ENCODE measurements around the gene MYO1D. TPM values are rescaled to one million over a fixed set of nuclear protein-coding genes. Genes with fewer than 3 reads are reported as not detected.

The MYO1D gene
- total RNA-seq, 1 experiment from 2014 or later: 35.7 TPM

- no peak for TF ChIP-seq CTCF (IDR thresholded peaks at IDR 0.05 in 2 of 3, conservative IDR thresholded peaks at IDR 0.05 in 1 of 3; ENCODE audit: borderline replicate concordance in 1 of 3, insufficient read depth in 1 of 3, low read depth in 2 of 3, low read length in 2 of 3)
- TF ChIP-seq REST (IDR thresholded peaks at IDR 0.05; ENCODE audit: low read depth): no peak
- no peak for TF ChIP-seq FOSL1 (IDR thresholded peaks at IDR 0.05; ENCODE audit: low read depth)
- TF ChIP-seq JUND (IDR thresholded peaks at IDR 0.05): no peak
- TF ChIP-seq YY1 (IDR thresholded peaks at IDR 0.05; ENCODE audit: extremely low read depth, insufficient replicate concordance, low read depth, low read length): no peak
- TF ChIP-seq EZH2 (IDR thresholded peaks at IDR 0.05): no peak
- no peak for TF ChIP-seq SP1 (IDR thresholded peaks at IDR 0.05; ENCODE audit: low read depth)
- no peak for TF ChIP-seq ZNF274 (IDR thresholded peaks at IDR 0.05; ENCODE audit: low read depth, low read length)
- TF ChIP-seq MAX (IDR thresholded peaks at IDR 0.05): no peak
- TF ChIP-seq SRF (IDR thresholded peaks at IDR 0.05; ENCODE audit: low read depth): no peak
- no peak for TF ChIP-seq ATF3 (IDR thresholded peaks at IDR 0.05)
- TF ChIP-seq CEBPB (IDR thresholded peaks at IDR 0.05; ENCODE audit: low read depth): no peak
- no peak for TF ChIP-seq POLR2AphosphoS5 (IDR thresholded peaks at IDR 0.05; ENCODE audit: low read depth, low read length)
- no peak for TF ChIP-seq CBX3 (IDR thresholded peaks at IDR 0.05; ENCODE audit: low read depth)
- TF ChIP-seq ZFX (IDR thresholded peaks at IDR 0.05): no peak
- intact Hi-C loops (cut with micrococcal nuclease): loop anchor here (1.0 kb wide), 1 partner anchor 127 kb away; no protein-coding TSS in a partner anchor
- Histone ChIP-seq H3K4me1 (ENCODE audit: control insufficient read depth in 1 of 2, insufficient read depth in 2 of 2, low read length in 2 of 2) (peaks cover 0 to 6% of the 10 kb centered on the region in 2 experiments; a peak in 2 of 4 replicates), H3K27ac (ENCODE audit: low read depth, low read length) (no peak overlapping the region), H3K27me3 (ENCODE audit: insufficient read depth, low read length) (no peaks in the 10 kb centered on the region), H3K9ac (ENCODE audit: low read length) (no peak overlapping the region), H3K9me3 (ENCODE audit: control insufficient read depth in 1 of 2, insufficient read depth in 1 of 2, low read depth in 1 of 2, low read length in 2 of 2) (no peaks in the 10 kb centered on the region), H3K4me3 (replicated peaks in 1 of 2; ENCODE audit: low read depth in 1 of 2, low read length in 2 of 2) (no peak overlapping the region), H3K36me3 (ENCODE audit: control insufficient read depth in 1 of 2, insufficient read depth in 2 of 2, low read length in 2 of 2) (no peaks in the 10 kb centered on the region), H3K9me2 (ENCODE audit: insufficient read depth) (no peaks in the 10 kb centered on the region), H3K79me2 (ENCODE audit: insufficient read depth, low read length) (no peaks in the 10 kb centered on the region), H2AFZ (ENCODE audit: low read depth, low read length, poor library complexity, severe bottlenecking) (no peak overlapping the region), H3K4me2 (ENCODE audit: low read length) (no peak overlapping the region), H4K20me1 (ENCODE audit: insufficient read depth) (no peaks in the 10 kb centered on the region)
- ATAC-seq: no peak
- DNase-seq (ENCODE audit: low read depth, low spot score): no peak
- POLR2A ChIA-PET: no interaction called here
- BruUV-seq (replicated peaks): no TSS peak
- CTCF ChIA-PET: interaction anchor here (1.3 to 1.8 kb wide), 3 partner anchors 34 to 128 kb away, joined by 8 to 46 read pairs (median 13); partner anchors contain the start of gene MYO1D
- RAD21 ChIA-PET (ENCODE audit: low non-redundant PET in 1 of 2, low total read pairs in 2 of 2, uncharacterized antibody in 2 of 2, unreplicated experiment in 2 of 2): no interaction called here
Measured at GRCh38 chr17:32910769-32911168, 33.8 kb upstream of the MYO1D start.

All from HCT116 (cell line).